GM12891 (cell line): ENCODE measurements around the gene NTNG1.

Source experiments
- DNase-seq: peaks from one replicate; pipeline ENCODE4 v3.0.0; 2011; ENCODE audit warnings: low spot score; ENCODE audit not compliant: insufficient read length
- FAIRE-seq: peaks from 2 replicates; lab custom pipeline; 2011; peaks lifted over from hg19 to GRCh38; lab: Jason Lieb, UNC
- PAX5 ChIP-seq: IDR thresholded peaks from 2 replicates; pipeline ENCODE4 v1.6.1; 2011; ENCODE audit warnings: low read length, moderate library complexity, mild to moderate bottlenecking; ENCODE audit not compliant: insufficient read depth, severe bottlenecking
- POLR2A ChIP-seq: IDR thresholded peaks from 2 replicates; pipeline ENCODE4 v1.6.1; 2011; ENCODE audit warnings: low read depth, low read length, control low read depth
- POLR2AphosphoS5 ChIP-seq: IDR thresholded peaks from 2 replicates; pipeline ENCODE4 v1.6.1; 2011; ENCODE audit warnings: low read depth, low read length, control low read depth
- POU2F2 ChIP-seq: IDR thresholded peaks from 2 replicates; pipeline ENCODE4 v1.6.1; 2011; ENCODE audit warnings: low read depth, mild to moderate bottlenecking, control low read depth, low read length, moderate library complexity
- SPI1 ChIP-seq: IDR thresholded peaks from 2 replicates; pipeline ENCODE4 v1.6.1; 2011; ENCODE audit warnings: low read depth, low read length, control low read depth
- TAF1 ChIP-seq: IDR thresholded peaks from 2 replicates; pipeline ENCODE4 v1.6.1; 2011; ENCODE audit warnings: low read depth, low read length, control low read depth

Gene NTNG1

DNA sequence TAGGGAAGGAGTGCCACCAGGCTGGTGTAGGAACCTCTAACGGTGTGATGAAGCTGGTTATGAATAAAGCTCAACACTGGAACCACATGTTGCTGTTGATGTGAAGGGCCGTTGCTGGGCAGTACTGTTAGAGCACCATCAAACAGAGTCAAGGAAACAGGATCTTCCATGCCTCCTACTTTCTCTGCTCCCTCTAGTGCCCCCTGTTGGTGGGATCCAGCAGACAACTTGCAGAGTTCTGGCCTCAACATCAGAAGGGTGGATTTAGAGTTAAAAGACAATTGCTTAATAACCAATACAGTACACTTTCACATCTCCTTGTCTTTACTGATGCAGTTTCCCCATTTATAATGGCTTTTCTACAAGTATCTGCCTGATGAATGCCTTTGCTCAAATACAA is 336.4 kb downstream of the NTNG1 start:
- FAIRE-seq = peak; percentile 13

DNA sequence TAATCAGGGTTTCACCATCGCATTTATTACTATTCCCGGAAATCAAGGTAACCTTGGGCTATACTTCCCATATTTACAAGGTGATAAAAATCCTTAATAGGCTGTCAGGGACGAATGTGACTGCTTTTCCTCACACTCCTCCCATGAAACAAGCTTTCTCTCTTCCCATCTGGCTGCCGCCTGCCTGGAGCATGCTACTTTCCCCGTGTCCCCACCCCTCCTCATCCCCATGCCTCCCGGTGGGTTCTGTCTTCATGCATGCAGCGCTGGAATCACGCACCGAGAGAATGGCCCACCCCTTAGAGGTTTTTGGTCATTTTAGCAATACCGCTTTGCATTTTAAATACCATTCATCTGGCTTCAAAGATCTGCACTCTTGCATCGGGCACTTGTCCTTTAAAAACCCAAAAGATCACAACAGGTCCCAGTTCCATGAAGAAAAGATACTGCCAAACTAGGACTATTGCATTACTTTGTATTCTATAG is 339.1 kb downstream of the NTNG1 start:
- DNase-seq (no peak), FAIRE-seq (no peak)
- no peak for TF ChIP-seq POU2F2
- no peak for TF ChIP-seq PAX5
- no peak for TF ChIP-seq POLR2AphosphoS5
- no peak for TF ChIP-seq TAF1
- no peak for TF ChIP-seq POLR2A
- no peak for TF ChIP-seq SPI1

More for the DNA sequence above, 336.4 kb downstream of the NTNG1 start:
- DNase-seq = no peak
- TF ChIP-seq POLR2A (no peak), TAF1 (no peak), POU2F2 (no peak), PAX5 (no peak)

GRCh38 chr1:107480548-107481415 is 339.9 kb downstream of the NTNG1 start:
- DNase-seq = no peak
- no peak for FAIRE-seq
- TF ChIP-seq POLR2AphosphoS5 = no peak
- no peak for TF ChIP-seq POU2F2
- TF ChIP-seq PAX5 = no peak
- TF ChIP-seq SPI1 = no peak
- TF ChIP-seq POLR2A = no peak
- no peak for TF ChIP-seq TAF1

DNA sequence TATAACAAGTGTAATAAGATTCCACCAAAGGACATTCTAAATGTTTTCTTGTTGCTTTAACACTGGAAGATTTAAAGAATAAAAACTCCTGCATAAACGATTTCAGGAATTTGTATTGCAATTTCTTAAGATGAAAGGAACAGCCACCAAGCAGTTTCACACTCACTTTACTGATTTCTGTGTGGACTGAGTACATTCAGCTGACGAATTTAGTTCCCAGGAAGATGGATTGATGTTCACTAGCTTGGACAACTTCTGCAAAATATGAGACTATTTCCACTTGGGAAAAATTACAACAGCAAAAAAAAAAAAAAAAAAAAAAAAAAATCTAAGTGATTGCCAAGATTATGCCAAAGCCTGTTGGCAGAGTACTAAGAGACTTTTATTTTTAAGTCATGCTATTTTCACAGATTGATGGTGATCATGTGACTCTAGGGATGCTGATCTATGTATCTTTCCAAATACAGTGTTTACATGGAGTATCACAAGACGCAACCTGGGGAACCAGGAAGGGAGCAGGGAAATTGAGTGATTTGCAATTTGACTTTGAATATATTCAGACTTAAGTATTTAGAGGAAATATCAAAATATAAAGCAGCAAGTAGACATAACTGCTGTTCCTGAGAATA is 341.0 kb downstream of the NTNG1 start:
- DNase-seq = no peak
- no peak for TF ChIP-seq TAF1
- no peak for TF ChIP-seq POU2F2
- no peak for TF ChIP-seq POLR2A
- TF ChIP-seq SPI1 = no peak
- no peak for TF ChIP-seq POLR2AphosphoS5
- no peak for TF ChIP-seq PAX5
- no peak for FAIRE-seq

DNA sequence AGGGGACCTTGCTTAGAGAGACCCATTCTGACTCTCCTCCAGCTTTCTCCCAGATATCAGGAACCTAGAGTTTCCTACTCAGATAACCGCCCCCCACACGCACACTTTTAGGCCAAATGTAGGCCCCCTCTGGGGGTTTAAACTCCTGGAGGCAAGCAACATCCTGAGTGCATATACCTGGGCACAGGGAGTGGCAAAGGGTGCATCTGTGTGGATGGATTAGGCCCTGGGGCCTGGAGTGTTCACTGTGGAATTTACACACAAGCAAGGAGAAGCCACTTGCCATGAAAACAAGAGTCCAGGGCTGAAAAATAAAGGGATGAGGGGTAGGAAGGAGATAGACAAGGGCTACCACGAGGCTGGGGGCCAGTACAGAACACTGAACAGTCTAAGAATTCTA is 343.1 kb downstream of the NTNG1 start:
- FAIRE-seq (no peak), DNase-seq (no peak)
- TF ChIP-seq POLR2A = no peak
- no peak for TF ChIP-seq POU2F2
- TF ChIP-seq SPI1 = no peak
- no peak for TF ChIP-seq TAF1
- no peak for TF ChIP-seq POLR2AphosphoS5
- TF ChIP-seq PAX5 = no peak

- FAIRE-seq (no peak), DNase-seq (no peak)
- TF ChIP-seq TAF1 (no peak), POLR2AphosphoS5 (no peak), POLR2A (no peak), POU2F2 (no peak), PAX5 (no peak), SPI1 (no peak)
Measured at GRCh38 chr1:107486349-107486748, 345.5 kb downstream of the NTNG1 start.

- no peak for TF ChIP-seq POLR2AphosphoS5
- DNase-seq = no peak
- no peak for FAIRE-seq
Measured at GRCh38 chr1:107487506-107487905, 346.7 kb downstream of the NTNG1 start.

DNA sequence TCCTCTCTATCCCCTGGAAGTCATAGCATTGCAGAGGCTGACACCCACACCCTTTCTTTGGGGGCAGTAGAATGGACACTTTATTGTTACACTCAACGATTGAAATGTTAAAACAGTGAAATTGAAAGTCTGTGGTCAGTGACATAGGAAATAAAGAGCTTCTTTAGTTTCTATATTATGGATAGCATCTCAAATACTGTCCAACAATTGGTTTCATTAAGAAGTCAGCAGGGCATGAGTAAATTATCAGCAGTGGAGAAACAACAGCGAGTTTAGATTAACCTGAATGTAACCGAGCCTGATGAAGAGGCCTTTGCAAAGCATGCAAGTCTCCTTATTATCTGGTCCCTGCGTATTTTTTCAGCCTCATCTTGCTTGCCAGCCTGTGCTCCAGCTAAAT is 350.7 kb downstream of the NTNG1 start:
- FAIRE-seq (no peak), DNase-seq (no peak)
- no peak for TF ChIP-seq POLR2AphosphoS5
- TF ChIP-seq POLR2A = no peak
- no peak for TF ChIP-seq SPI1
- no peak for TF ChIP-seq POU2F2
- TF ChIP-seq TAF1 = no peak
- no peak for TF ChIP-seq PAX5

- DNase-seq (no peak), FAIRE-seq (no peak)
- TF ChIP-seq POLR2AphosphoS5 = no peak
- no peak for TF ChIP-seq SPI1
- TF ChIP-seq POU2F2 = no peak
- TF ChIP-seq TAF1 = no peak
- no peak for TF ChIP-seq PAX5
- no peak for TF ChIP-seq POLR2A
Measured at GRCh38 chr1:107493111-107493716, 352.4 kb downstream of the NTNG1 start.

DNA sequence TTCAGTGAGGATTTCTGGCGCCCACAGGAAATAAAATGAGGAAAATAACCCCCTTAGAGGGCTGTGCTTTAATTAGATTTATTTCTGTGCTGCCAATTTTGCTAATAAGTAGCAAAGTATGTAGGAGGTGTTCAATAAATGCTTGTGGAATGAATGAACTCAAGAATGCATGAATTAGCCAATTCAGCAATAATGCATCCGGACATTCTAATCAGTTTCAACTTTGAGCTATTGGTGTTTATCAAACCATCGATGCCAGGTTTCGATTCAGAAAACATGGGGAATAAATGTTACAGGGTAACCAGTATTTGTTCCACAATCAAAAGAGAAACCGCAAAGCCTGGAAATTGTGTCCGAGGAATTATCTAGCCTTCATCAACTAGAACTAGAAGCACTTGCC is 353.2 kb downstream of the NTNG1 start:
- DNase-seq (no peak), FAIRE-seq (no peak)
- no peak for TF ChIP-seq POLR2A
- TF ChIP-seq POU2F2 = no peak
- TF ChIP-seq TAF1 = no peak
- TF ChIP-seq PAX5 = no peak
- no peak for TF ChIP-seq SPI1
- no peak for TF ChIP-seq POLR2AphosphoS5
